B cell (primary cell): ENCODE results near the gene TENT4A. TPM values are rescaled to one million over a fixed set of nuclear protein-coding genes. Genes with fewer than 3 reads are reported as not detected.

ENCODE experiments used
- ATAC-seq: fragments of 200-7000 bp; cut with Tn5 transposase; one replicate; pipeline ENCODE4 v1.10.0; 2021; ENCODE audit warnings: low read depth, mild to moderate bottlenecking, moderate number of reproducible peaks, moderate library complexity
- CTCF ChIA-PET: fragments of 350-600 bp; sonication (Branson Sonifier 250); formaldehyde crosslinking; loops from one replicate; lab custom pipeline; 2021; ENCODE audit warnings: antibody characterized with exemption, inconsistent platforms; lab: Charles Lee
- POLR2A ChIA-PET: fragments of 350-600 bp; sonication (Branson Sonifier 250); formaldehyde crosslinking; loops from one replicate; lab custom pipeline; 2021; ENCODE audit warnings: antibody characterized with exemption; lab: Charles Lee
- DNase-seq: peaks from one replicate; pipeline ENCODE4 v3.0.0; 2013
- H2AFZ ChIP-seq: 2 replicates; pipeline ENCODE4 v1.6.1; 2012; ENCODE audit warnings: mild to moderate bottlenecking, low read depth, low read length; ENCODE audit not compliant: insufficient read depth, poor library complexity, severe bottlenecking
- H3K27ac ChIP-seq, 2 donors: 1 replicate in 1 of 2; 2 replicates in 1 of 2; pipeline ENCODE4 v1.5.1; 2012 to 2013; ENCODE audit warnings: low read length in 2 of 2, mild to moderate bottlenecking in 2 of 2, moderate library complexity in 1 of 2
- H3K27me3 ChIP-seq, 4 experiments: fragments of 200-600 bp in 1 of 4; sonication (generic) in 1 of 4; replicated peaks in 1 of 4; 1 replicate in 2 of 4; 2 replicates in 2 of 4; pipeline versions ENCODE4 v1.6.1 to v1.7.0; 2013 to 2016; ENCODE audit warnings: low read length in 3 of 4, mild to moderate bottlenecking in 2 of 4, mixed read lengths in 1 of 4, moderate library complexity in 1 of 4; ENCODE audit not compliant: insufficient read depth in 4 of 4, control insufficient read depth in 3 of 4; ENCODE audit errors: control extremely low read depth in 1 of 4
- H3K36me3 ChIP-seq, 2 experiments: replicated peaks in 1 of 2; 1 replicate in 1 of 2; 2 replicates in 1 of 2; pipeline versions ENCODE4 v1.6.1 to v1.7.1; 2013; ENCODE audit warnings: low read length in 1 of 2; ENCODE audit not compliant: insufficient read depth in 2 of 2, control insufficient read depth in 1 of 2; ENCODE audit errors: control extremely low read depth in 1 of 2, extremely low read depth in 1 of 2
- H3K4me1 ChIP-seq, 2 donors: fragments of 200-600 bp in 1 of 2; sonication (generic) in 1 of 2; 1 replicate in 1 of 2; 2 replicates in 1 of 2; pipeline versions ENCODE4 v1.5.1 to v1.6.1; 2013 to 2017; ENCODE audit warnings: low read length in 2 of 2; ENCODE audit not compliant: control insufficient read depth in 2 of 2, insufficient read depth in 2 of 2
- H3K4me2 ChIP-seq: replicated peaks from 2 replicates; pipeline ENCODE3; 2012; ENCODE audit warnings: mild to moderate bottlenecking, low read depth, low read length; ENCODE audit not compliant: poor library complexity, severe bottlenecking
- H3K4me3 ChIP-seq, 5 experiments: fragments of 200-600 bp in 1 of 5; sonication (generic) in 1 of 5; 1 replicate in 3 of 5; 2 replicates in 2 of 5; pipeline versions ENCODE4 v1.5.1 to v1.7.0; 2011 to 2016; ENCODE audit warnings: low read length in 4 of 5, mild to moderate bottlenecking in 4 of 5, low read depth in 2 of 5, control low read depth in 1 of 5, moderate library complexity in 1 of 5; ENCODE audit not compliant: insufficient read depth in 1 of 5; ENCODE audit errors: control extremely low read depth in 1 of 5, extremely low read depth in 1 of 5
- H3K79me2 ChIP-seq: fragments of 200-600 bp; sonication (generic); one replicate; pipeline ENCODE4 v1.6.0; 2016; ENCODE audit warnings: low read length; ENCODE audit not compliant: control insufficient read depth, insufficient read depth
- H3K9ac ChIP-seq: fragments of 200-600 bp; sonication (generic); 2 replicates; pipeline ENCODE4 v1.6.1; 2017; ENCODE audit warnings: mild to moderate bottlenecking, low read length, moderate library complexity
- H3K9me3 ChIP-seq, 3 donors: one replicate each; pipeline versions ENCODE4 v1.6.1 to v1.7.1; 2013; ENCODE audit warnings: low read length in 2 of 3; ENCODE audit not compliant: control insufficient read depth in 2 of 3, insufficient read depth in 1 of 3; ENCODE audit errors: control extremely low read depth in 1 of 3
- H4K20me1 ChIP-seq: 2 replicates; pipeline ENCODE4 v1.6.0; 2012; ENCODE audit warnings: mild to moderate bottlenecking, low read length; ENCODE audit not compliant: insufficient read depth, control insufficient read depth, poor library complexity, severe bottlenecking
- H3K27ac Mint-ChIP-seq: one replicate; pipeline ENCODE4 v1.8.0; 2021; ENCODE audit warnings: mixed read lengths
- H3K27me3 Mint-ChIP-seq: one replicate; pipeline ENCODE4 v1.8.0; 2021; ENCODE audit warnings: mixed read lengths
- H3K4me1 Mint-ChIP-seq: one replicate; pipeline ENCODE4 v1.8.0; 2021; ENCODE audit warnings: mixed read lengths
- H3K4me3 Mint-ChIP-seq: one replicate; pipeline ENCODE4 v1.8.0; 2021; ENCODE audit warnings: mixed read lengths
- H3K9me3 Mint-ChIP-seq: one replicate; pipeline ENCODE4 v1.8.0; 2022; ENCODE audit warnings: mixed read lengths; ENCODE audit not compliant: insufficient read depth
- EZH2 ChIP-seq: IDR thresholded peaks from 2 replicates; pipeline ENCODE4 v1.6.1; 2012; ENCODE audit warnings: borderline replicate concordance, low read depth, mild to moderate bottlenecking, moderate library complexity, low read length; ENCODE audit not compliant: insufficient read depth, poor library complexity, severe bottlenecking
- WGBS: methylation state at CpG from one replicate; pipeline ENCODE4 v1.1.5; 2013; ENCODE audit warnings: missing lambda C conversion rate; ENCODE audit not compliant: insufficient coverage; 5-methylcytosine and 5-hydroxymethylcytosine counted together
- intact Hi-C: fragments of 100-400 bp; cut with micrococcal nuclease; formaldehyde crosslinking; loops from one replicate; pipeline ENCODE4 v1.10.0; 2022
- polyA plus RNA-seq: library from polyadenylated mRNA; depleted of rRNA; stranded (reverse); fragments of >200 nt; gene quantifications from 2 replicates; pipeline ENCODE4 v1.2.3, GENCODE V29; 2012
- total RNA-seq, 2 donors: library from RNA; stranded (reverse); fragments of 120-200 nt in 1 of 2; gene quantifications; 1 replicate in 1 of 2; 2 replicates in 1 of 2; pipeline versions ENCODE4 v1.2.3 to v1.2.4, GENCODE V29; 2013 to 2022
- TF ChIP-seq, protein P1 (sequence below): fragments of 200-600 bp; IDR thresholded peaks from one replicate; pipeline ENCODE4 v1.8.0; 2022; ENCODE audit warnings: antibody characterized with exemption, mild to moderate bottlenecking

TENT4A gene
- total and polyA plus RNA-seq, 2 donors (not counting 1 experiment from before 2014, with no cell fraction given): 18.5 to 63.6 TPM

DNA sequence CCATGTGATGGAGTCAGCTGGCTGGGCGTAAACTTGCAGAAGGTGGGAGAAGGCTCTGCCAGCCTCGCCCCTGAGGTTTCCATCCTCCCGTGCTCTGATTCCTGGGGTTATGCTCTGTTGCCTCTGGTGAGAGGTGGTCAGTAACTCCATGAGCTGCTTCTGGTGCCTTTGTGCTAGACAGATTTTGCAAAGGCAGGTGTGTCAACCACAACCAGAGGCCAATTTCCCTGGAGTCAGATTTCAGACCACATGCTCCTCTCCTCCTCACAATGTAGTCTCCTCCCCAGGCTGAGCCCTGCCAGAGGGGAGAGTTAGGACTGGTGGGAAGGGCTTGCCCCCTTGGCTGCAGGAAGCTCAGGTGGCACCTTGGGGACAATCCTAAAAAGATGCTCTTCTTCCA is 38.8 kb upstream of the TENT4A start:
- H2AFZ ChIP-seq: no peak overlapping the region
- WGBS: 73% methylated on average over 3 of the region's 3 CpGs
- TF ChIP-seq, protein P1, sequence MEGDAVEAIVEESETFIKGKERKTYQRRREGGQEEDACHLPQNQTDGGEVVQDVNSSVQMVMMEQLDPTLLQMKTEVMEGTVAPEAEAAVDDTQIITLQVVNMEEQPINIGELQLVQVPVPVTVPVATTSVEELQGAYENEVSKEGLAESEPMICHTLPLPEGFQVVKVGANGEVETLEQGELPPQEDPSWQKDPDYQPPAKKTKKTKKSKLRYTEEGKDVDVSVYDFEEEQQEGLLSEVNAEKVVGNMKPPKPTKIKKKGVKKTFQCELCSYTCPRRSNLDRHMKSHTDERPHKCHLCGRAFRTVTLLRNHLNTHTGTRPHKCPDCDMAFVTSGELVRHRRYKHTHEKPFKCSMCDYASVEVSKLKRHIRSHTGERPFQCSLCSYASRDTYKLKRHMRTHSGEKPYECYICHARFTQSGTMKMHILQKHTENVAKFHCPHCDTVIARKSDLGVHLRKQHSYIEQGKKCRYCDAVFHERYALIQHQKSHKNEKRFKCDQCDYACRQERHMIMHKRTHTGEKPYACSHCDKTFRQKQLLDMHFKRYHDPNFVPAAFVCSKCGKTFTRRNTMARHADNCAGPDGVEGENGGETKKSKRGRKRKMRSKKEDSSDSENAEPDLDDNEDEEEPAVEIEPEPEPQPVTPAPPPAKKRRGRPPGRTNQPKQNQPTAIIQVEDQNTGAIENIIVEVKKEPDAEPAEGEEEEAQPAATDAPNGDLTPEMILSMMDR: no peak
- TF ChIP-seq EZH2: no peak
- DNase-seq: no peak
- Mint-ChIP-seq H3K4me3 (no peak overlapping the region), H3K27me3 (no peaks in the 10 kb centered on the region), H3K9me3 (no peaks in the 10 kb centered on the region), H3K27ac (no peak overlapping the region), H3K4me1 (no peaks in the 10 kb centered on the region)
- no peaks in the 10 kb centered on the region for H4K20me1 ChIP-seq
- H3K9ac ChIP-seq: no peak overlapping the region
- no peak overlapping the region for H3K27ac ChIP-seq
- intact Hi-C loops: no loop called here
- H3K4me2 ChIP-seq: no peak overlapping the region
- POLR2A ChIA-PET: no interaction called here
- no peak for ATAC-seq
- H3K4me1 ChIP-seq: no peaks in the 10 kb centered on the region
- H3K79me2 ChIP-seq: no peaks in the 10 kb centered on the region
- H3K9me3 ChIP-seq: peaks cover 0 to 5% (median 1%) of the 10 kb centered on the region in 3 donors
- CTCF ChIA-PET: no interaction called here
- H3K27me3 ChIP-seq: no peaks in the 10 kb centered on the region
- peaks cover 0 to 4% of the 10 kb centered on the region in 2 experiments for H3K36me3 ChIP-seq
- no peak overlapping the region for H3K4me3 ChIP-seq

DNA sequence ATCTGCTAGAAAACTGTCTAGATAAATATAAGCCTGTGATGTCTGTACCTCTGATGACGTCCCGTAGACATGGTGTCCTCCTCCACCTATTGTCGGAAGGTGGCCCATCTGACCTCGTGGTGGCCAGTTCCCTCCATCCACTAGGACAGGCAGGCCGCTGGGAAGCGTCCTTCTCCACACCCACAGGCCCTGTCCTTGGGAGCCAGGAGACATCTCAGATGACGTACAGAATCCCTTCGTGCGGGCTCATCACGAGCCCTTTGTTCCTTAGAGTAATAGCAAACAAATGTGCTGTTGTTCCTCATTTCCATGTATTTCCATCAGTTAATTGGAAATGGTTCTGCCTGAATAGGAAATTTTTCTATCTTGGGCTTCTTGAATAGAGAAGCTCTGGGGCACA is 38.3 kb upstream of the TENT4A start:
- CTCF ChIA-PET: no interaction called here
- ATAC-seq: no peak

More for the DNA sequence above, 38.3 kb upstream of the TENT4A start:
- H3K4me3 Mint-ChIP-seq: no peak overlapping the region
- Histone ChIP-seq H3K27me3 (no peaks in the 10 kb centered on the region), H3K9ac (no peak overlapping the region), H3K36me3 (peaks cover 0 to 4% of the 10 kb centered on the region in 2 experiments), H3K4me3 (no peak overlapping the region), H3K9me3 (peaks cover 0 to 5% (median 1%) of the 10 kb centered on the region in 3 donors), H3K79me2 (no peaks in the 10 kb centered on the region), H3K4me1 (no peaks in the 10 kb centered on the region), H3K27ac (no peak overlapping the region), H3K4me2 (no peak overlapping the region), H2AFZ (no peak overlapping the region), H4K20me1 (no peaks in the 10 kb centered on the region)
- DNase-seq: no peak
- 94% methylated on average over 4 of the region's 10 CpGs for WGBS
- POLR2A ChIA-PET: no interaction called here
- H3K27me3 Mint-ChIP-seq: no peaks in the 10 kb centered on the region
- no peaks in the 10 kb centered on the region for H3K9me3 Mint-ChIP-seq
- TF ChIP-seq, protein P1: no peak
- TF ChIP-seq EZH2: no peak
- no peak overlapping the region for H3K27ac Mint-ChIP-seq
- intact Hi-C loops: no loop called here
- H3K4me1 Mint-ChIP-seq: no peaks in the 10 kb centered on the region
